ENCODE data around the gene SFI1.
"Not testable (repeated sequence)": the region's sequence is repeated elsewhere in the genome, so short reads cannot be mapped to it uniquely, and the experiment has no call there.

SFI1 gene

DNA sequence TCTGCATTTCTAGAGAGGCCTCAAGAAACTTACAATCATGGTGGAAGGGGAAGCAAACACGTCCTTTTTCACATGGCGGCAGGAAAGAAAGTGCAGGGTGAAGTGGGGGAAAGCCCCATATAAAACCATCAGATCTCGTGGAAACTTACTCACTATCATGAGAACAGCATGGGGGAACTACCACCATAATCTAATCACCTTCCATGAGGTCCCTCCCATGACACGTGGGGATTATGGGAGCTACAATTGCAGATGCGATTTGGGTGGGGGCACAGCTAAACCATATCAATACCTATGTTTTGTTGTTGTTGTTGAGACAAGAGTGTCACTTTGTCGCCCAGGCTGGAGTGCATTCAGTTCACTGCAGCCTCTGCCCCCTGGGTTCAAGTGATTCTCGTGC, 29.9 kb downstream of the SFI1 start:
- no peak for DNase-seq (ENCODE audit: low spot score)
- in situ Hi-C loops (cut with MboI; ENCODE audit: low pct_unique_long_range_greater_than_20kb, low sequenced_read_pairs, unreplicated experiment), result no loop called here
- no peak for TF ChIP-seq CTCF (IDR thresholded peaks at IDR 0.05; ENCODE audit: extremely low read depth, insufficient read depth, missing control alignments)

DNA sequence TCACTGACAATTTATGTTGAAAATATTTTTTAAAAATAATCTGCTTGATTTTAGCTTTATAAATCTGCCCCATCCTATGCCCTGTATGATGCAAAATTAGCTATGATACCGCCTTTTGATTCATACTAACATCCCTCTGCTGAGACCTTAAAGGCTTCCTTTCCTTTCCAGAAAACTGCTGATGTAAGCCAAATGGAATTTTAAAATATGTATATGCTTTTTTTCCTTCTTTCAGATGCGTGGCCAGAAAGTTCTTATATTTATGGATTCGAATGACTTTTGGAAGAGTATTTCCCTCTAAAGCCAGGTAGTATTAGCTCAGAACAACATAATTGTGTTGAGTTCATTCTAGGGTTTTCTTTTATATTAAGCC, 34.5 kb downstream of the SFI1 start:
- in situ Hi-C loops (cut with MboI; ENCODE audit: low pct_unique_long_range_greater_than_20kb, low sequenced_read_pairs, unreplicated experiment), result no loop called here
- TF ChIP-seq CTCF (IDR thresholded peaks at IDR 0.05; ENCODE audit: extremely low read depth, insufficient read depth, missing control alignments), result no peak
- DNase-seq (ENCODE audit: low spot score), result no peak

DNA sequence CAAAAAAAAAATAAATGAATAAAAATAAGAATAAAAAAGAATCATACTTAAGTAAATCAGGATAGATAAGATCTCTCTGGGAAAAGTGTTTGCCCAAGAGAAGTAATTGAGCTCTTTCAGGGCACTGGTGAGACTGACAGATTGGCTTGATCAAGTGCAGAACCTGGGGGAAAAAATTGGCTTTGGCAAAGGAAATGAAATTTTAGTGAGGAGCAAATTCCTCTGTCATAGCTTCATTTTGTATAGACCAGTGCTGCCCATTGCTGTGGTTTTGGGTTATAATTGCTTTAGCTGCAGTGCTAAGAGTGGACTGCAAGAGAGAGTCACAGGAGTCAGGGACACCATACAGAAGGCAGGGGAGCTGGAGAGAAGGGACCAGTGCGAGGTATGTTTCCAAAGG, 35.7 kb downstream of the SFI1 start:
- DNase-seq (ENCODE audit: low spot score), result no peak
- in situ Hi-C loops (cut with MboI; ENCODE audit: low pct_unique_long_range_greater_than_20kb, low sequenced_read_pairs, unreplicated experiment), result no loop called here
- no peak for TF ChIP-seq CTCF (IDR thresholded peaks at IDR 0.05; ENCODE audit: extremely low read depth, insufficient read depth, missing control alignments)

DNA sequence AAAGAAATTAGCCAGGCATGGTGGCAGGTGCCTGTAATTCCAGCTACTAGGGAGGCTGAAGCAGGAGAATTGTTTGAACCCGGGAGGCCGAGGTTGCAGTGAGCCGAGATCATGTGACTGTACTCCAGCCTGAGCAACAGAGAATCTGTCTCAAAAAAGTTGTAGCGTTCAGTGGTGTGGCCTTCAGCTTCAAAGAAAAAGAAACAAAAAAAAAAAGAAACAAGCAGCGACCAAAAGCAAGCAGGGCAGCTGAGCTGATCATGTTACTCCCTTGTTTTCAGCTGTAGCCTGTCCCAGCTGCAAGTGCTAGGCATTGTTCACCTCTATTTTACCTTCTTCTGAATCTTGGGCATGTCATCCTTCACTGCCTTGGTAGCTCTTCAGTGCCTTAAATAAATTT, 37.0 kb downstream of the SFI1 start:
- no peak for TF ChIP-seq CTCF (IDR thresholded peaks at IDR 0.05; ENCODE audit: extremely low read depth, insufficient read depth, missing control alignments)
- DNase-seq (ENCODE audit: low spot score), result no peak
- in situ Hi-C loops (cut with MboI; ENCODE audit: low pct_unique_long_range_greater_than_20kb, low sequenced_read_pairs, unreplicated experiment), result no loop called here

DNA sequence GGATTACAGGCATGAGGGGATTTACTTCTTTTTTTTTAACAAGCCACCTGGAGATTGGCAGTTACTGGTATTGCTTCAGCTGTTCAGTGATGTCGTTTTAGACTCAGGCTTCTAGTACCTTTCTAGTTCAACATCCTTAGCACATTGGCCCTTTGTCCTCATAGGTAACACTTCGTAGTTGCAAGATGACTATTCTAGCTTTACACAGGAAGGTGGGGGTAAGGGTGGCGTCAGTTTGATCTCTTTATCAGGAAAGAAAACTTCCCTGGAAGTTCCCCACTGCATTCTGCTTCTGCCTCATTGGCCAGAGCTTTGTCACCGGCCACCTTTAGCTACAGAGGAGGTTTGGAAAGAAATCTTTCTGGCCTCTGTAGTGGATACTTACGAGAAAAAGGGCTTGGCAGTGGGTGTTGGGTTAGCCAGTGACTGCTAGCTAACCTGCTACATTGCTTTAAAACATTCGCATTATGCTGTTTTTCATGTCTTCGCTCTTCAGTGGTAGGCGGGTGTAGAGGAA, 40.7 kb downstream of the SFI1 start:
- no peak for TF ChIP-seq CTCF (IDR thresholded peaks at IDR 0.05; ENCODE audit: extremely low read depth, insufficient read depth, missing control alignments)
- in situ Hi-C loops (cut with MboI; ENCODE audit: low pct_unique_long_range_greater_than_20kb, low sequenced_read_pairs, unreplicated experiment), result no loop called here
- DNase-seq (ENCODE audit: low spot score), result peak; percentile 64

DNA sequence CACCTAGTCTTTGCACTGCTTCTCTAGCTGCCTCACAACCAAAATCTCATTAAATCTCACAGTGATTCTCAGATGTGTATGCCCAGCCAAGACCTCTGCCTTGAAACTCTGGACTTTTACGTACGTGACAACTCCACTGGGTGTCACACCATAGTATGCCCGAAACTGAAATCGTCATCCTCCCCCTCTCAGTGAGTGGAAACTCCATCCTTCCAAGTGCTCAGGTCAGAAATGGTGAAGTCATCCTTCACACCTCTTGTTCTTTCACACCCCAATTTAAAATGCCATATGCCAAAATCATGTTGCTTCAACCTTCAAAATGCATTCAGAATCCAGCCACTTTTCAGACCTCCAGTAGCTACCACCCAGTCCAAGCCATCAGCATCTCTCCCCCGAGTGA, 42.5 kb downstream of the SFI1 start:
- TF ChIP-seq CTCF (IDR thresholded peaks at IDR 0.05; ENCODE audit: extremely low read depth, insufficient read depth, missing control alignments), result no peak
- DNase-seq (ENCODE audit: low spot score), result peak; percentile 33
- in situ Hi-C loops (cut with MboI; ENCODE audit: low pct_unique_long_range_greater_than_20kb, low sequenced_read_pairs, unreplicated experiment), result no loop called here

DNA sequence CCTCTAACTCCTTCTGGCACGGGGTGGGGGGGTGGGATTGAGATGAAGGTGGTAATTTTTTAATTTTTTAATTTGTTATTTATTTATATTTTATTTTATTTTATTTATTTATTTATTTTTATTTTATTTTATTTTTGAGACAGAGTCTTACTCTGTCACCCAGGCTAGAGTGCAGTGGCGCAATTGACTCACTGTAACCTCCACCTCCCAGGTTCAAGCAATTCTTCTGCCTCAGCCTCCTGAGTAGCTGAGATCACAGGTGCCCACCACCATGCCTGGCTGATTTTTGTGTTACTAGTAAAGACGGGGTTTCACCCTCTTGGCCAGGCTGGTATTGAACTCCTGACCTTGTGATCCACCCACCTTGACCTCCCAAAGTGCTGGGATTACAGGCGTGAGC, 43.8 kb downstream of the SFI1 start:
- DNase-seq (ENCODE audit: low spot score); in situ Hi-C loops (cut with MboI; ENCODE audit: low pct_unique_long_range_greater_than_20kb, low sequenced_read_pairs, unreplicated experiment): not testable (repeated sequence)

All from GM13977 (cell line).